Vagina (tissue), 2 donors: ENCODE data around the gene SMPD2. TPM values are rescaled to one million over a fixed set of nuclear protein-coding genes. Genes with fewer than 3 reads are reported as not detected.

Experiments used
- DNase-seq, 2 donors: peaks; one replicate each; pipeline ENCODE4 v3.0.0-alpha.2; 2017; ENCODE audit errors: extremely low spot score in 2 of 2
- H3K27ac ChIP-seq: fragments of 200-600 bp; sonication (generic); one replicate; pipeline ENCODE4 v1.5.1; 2019
- H3K27me3 ChIP-seq: fragments of 200-600 bp; sonication (generic); one replicate; pipeline ENCODE4 v1.5.1; 2019
- H3K36me3 ChIP-seq, 2 donors: fragments of 200-600 bp; sonication (generic); one replicate each; pipeline ENCODE4 v1.5.1; 2017 to 2019
- H3K4me1 ChIP-seq: fragments of 200-600 bp; sonication (generic); one replicate; pipeline ENCODE4 v1.5.1; 2019
- H3K4me3 ChIP-seq, 2 donors: fragments of 200-600 bp; sonication (generic); 1 replicate in 1 of 2; 2 replicates in 1 of 2; pipeline ENCODE4 v1.5.1; 2016 to 2019
- H3K9me3 ChIP-seq: fragments of 200-600 bp; sonication (generic); one replicate; pipeline ENCODE4 v1.5.1; 2019
- CTCF ChIP-seq, 3 experiments: fragments of 450-650 bp in 2 of 3; fragments of 200-600 bp in 1 of 3; sonication (generic) in 1 of 3; IDR thresholded peaks; one replicate each; pipeline ENCODE4 v1.5.1; 2017 to 2019; ENCODE audit warnings: antibody characterized with exemption in 3 of 3, mild to moderate bottlenecking in 2 of 3, moderate library complexity in 2 of 3
- POLR2A ChIP-seq, 2 donors: fragments of 450-650 bp; IDR thresholded peaks; one replicate each; pipeline ENCODE4 v1.6.1; 2017; ENCODE audit warnings: antibody characterized with exemption in 2 of 2, mild to moderate bottlenecking in 2 of 2, moderate library complexity in 2 of 2
- POLR2AphosphoS5 ChIP-seq, 2 donors: sonication (generic); formaldehyde crosslinking; IDR thresholded peaks; one replicate each; pipeline ENCODE4 v1.9.0; 2017; ENCODE audit warnings: antibody characterized with exemption in 2 of 2, mild to moderate bottlenecking in 2 of 2, low read depth in 1 of 2; ENCODE audit not compliant: insufficient read depth in 1 of 2
- intact Hi-C: fragments of 100-400 bp; cut with DNase I; formaldehyde crosslinking; loops from one replicate; pipeline ENCODE4 v1.15.1; 2023
- total RNA-seq: library from RNA; depleted of rRNA; stranded (reverse); fragments of >200 nt; gene quantifications from one replicate; pipeline ENCODE4 v1.2.3, GENCODE V29; 2016

Gene SMPD2
- total RNA-seq, 1 donor from 2014 or later: 21.4 TPM

- no peaks in the 10 kb centered on the region for H3K9me3 ChIP-seq
- DNase-seq: no peak
- intact Hi-C loops: no loop called here
- H3K36me3 ChIP-seq: no peaks in the 10 kb centered on the region
- no peak overlapping the region for H3K4me3 ChIP-seq
- H3K4me1 ChIP-seq: no peaks in the 10 kb centered on the region
- TF ChIP-seq POLR2AphosphoS5 (IDR thresholded peaks at IDR 0.05; ENCODE audit: insufficient read depth in 1 of 2, low read depth in 1 of 2) (no peak), CTCF (IDR thresholded peaks at IDR 0.05) (no peak), POLR2A (IDR thresholded peaks at IDR 0.05) (no peak)
- no peak overlapping the region for H3K27ac ChIP-seq
- no peaks in the 10 kb centered on the region for H3K27me3 ChIP-seq
Measured at GRCh38 chr6:109406196-109406595, 34.3 kb upstream of the SMPD2 start.

- TF ChIP-seq CTCF (IDR thresholded peaks at IDR 0.05) (no peak), POLR2A (IDR thresholded peaks at IDR 0.05) (no peak), POLR2AphosphoS5 (IDR thresholded peaks at IDR 0.05; ENCODE audit: insufficient read depth in 1 of 2, low read depth in 1 of 2) (no peak)
- Histone ChIP-seq H3K36me3 (no peaks in the 10 kb centered on the region), H3K27ac (no peak overlapping the region), H3K4me3 (no peak overlapping the region), H3K27me3 (no peaks in the 10 kb centered on the region), H3K4me1 (no peaks in the 10 kb centered on the region), H3K9me3 (no peaks in the 10 kb centered on the region)
- intact Hi-C loops: no loop called here
- DNase-seq: no peak
Measured at GRCh38 chr6:109411034-109411433, 29.5 kb upstream of the SMPD2 start.

GRCh38 chr6:109417646-109418045, 22.9 kb upstream of the SMPD2 start:
- intact Hi-C loops: no loop called here
- Histone ChIP-seq H3K4me1 (no peaks in the 10 kb centered on the region), H3K4me3 (no peak overlapping the region), H3K9me3 (no peaks in the 10 kb centered on the region), H3K27ac (no peak overlapping the region), H3K36me3 (no peaks in the 10 kb centered on the region), H3K27me3 (no peaks in the 10 kb centered on the region)
- DNase-seq: no peak
- no peak for TF ChIP-seq POLR2AphosphoS5 (IDR thresholded peaks at IDR 0.05; ENCODE audit: insufficient read depth in 1 of 2, low read depth in 1 of 2)
- no peak for TF ChIP-seq CTCF (IDR thresholded peaks at IDR 0.05)
- TF ChIP-seq POLR2A (IDR thresholded peaks at IDR 0.05): no peak

- Histone ChIP-seq H3K27me3 (no peaks in the 10 kb centered on the region), H3K4me1 (no peaks in the 10 kb centered on the region), H3K9me3 (no peaks in the 10 kb centered on the region), H3K4me3 (no peak overlapping the region), H3K36me3 (no peaks in the 10 kb centered on the region), H3K27ac (no peak overlapping the region)
- intact Hi-C loops: no loop called here
- DNase-seq: no peak
- TF ChIP-seq POLR2AphosphoS5 (IDR thresholded peaks at IDR 0.05; ENCODE audit: insufficient read depth in 1 of 2, low read depth in 1 of 2): no peak
- no peak for TF ChIP-seq POLR2A (IDR thresholded peaks at IDR 0.05)
- no peak for TF ChIP-seq CTCF (IDR thresholded peaks at IDR 0.05)
Measured at GRCh38 chr6:109420751-109421150, 19.8 kb upstream of the SMPD2 start.

- TF ChIP-seq POLR2AphosphoS5 (IDR thresholded peaks at IDR 0.05; ENCODE audit: insufficient read depth in 1 of 2, low read depth in 1 of 2) (no peak), POLR2A (IDR thresholded peaks at IDR 0.05) (no peak), CTCF (IDR thresholded peaks at IDR 0.05) (no peak)
- Histone ChIP-seq H3K9me3 (no peaks in the 10 kb centered on the region), H3K4me3 (no peak overlapping the region), H3K27me3 (no peaks in the 10 kb centered on the region), H3K27ac (no peak overlapping the region), H3K36me3 (no peaks in the 10 kb centered on the region), H3K4me1 (no peaks in the 10 kb centered on the region)
- intact Hi-C loops: no loop called here
- no peak for DNase-seq
Measured at GRCh38 chr6:109421184-109421583, 19.3 kb upstream of the SMPD2 start.
